8988T (cell line): Measurements from ENCODE around the gene THAP8.
"Not testable (repeated sequence)": the region's sequence is repeated elsewhere in the genome, so short reads cannot be mapped to it uniquely, and the experiment has no call there.

Experiments
- DNase-seq: peaks from one replicate; pipeline ENCODE4 v3.0.0; 2011

THAP8 gene

GRCh38 chr19:36054119-36054732 lies at the start of gene THAP8:
Gene THAP8 (minus strand): TSS chr19:36054285. CDS start chr19:36054217, 68 bp downstream.
- peak; percentile 97 for DNase-seq

GRCh38 chr19:36103040-36103626 lies 49.0 kb upstream of the THAP8 start:
- no peak for DNase-seq

GRCh38 chr19:36101550-36102327 lies 47.7 kb upstream of the THAP8 start:
- no peak for DNase-seq

- DNase-seq, result no peak
Measured at GRCh38 chr19:36100476-36100875, 46.4 kb upstream of the THAP8 start.

- DNase-seq, result no peak
Measured at GRCh38 chr19:36099166-36099785, 45.2 kb upstream of the THAP8 start.

GRCh38 chr19:36097036-36097435 lies 43.0 kb upstream of the THAP8 start:
- DNase-seq, result no peak

- DNase-seq, result no peak
Measured at GRCh38 chr19:36093687-36094086, 39.6 kb upstream of the THAP8 start.

- DNase-seq, result no peak
Measured at GRCh38 chr19:36093146-36093662, 39.1 kb upstream of the THAP8 start.

GRCh38 chr19:36092566-36092965 lies 38.5 kb upstream of the THAP8 start:
- no peak for DNase-seq

GRCh38 chr19:36090910-36091695 lies 37.0 kb upstream of the THAP8 start:
- DNase-seq, result no peak

GRCh38 chr19:36089847-36090246 lies 35.8 kb upstream of the THAP8 start:
- no peak for DNase-seq

GRCh38 chr19:36086326-36086725 lies 32.2 kb upstream of the THAP8 start:
- no peak for DNase-seq

- DNase-seq, result no peak
Measured at GRCh38 chr19:36084231-36085009, 30.3 kb upstream of the THAP8 start.

GRCh38 chr19:36082916-36083315 lies 28.8 kb upstream of the THAP8 start:
- DNase-seq, result no peak

- no peak for DNase-seq
Measured at GRCh38 chr19:36081894-36082293, 27.8 kb upstream of the THAP8 start.

GRCh38 chr19:36081385-36081784 lies 27.3 kb upstream of the THAP8 start:
- DNase-seq, result no peak

GRCh38 chr19:36079389-36079945 lies 25.4 kb upstream of the THAP8 start:
- DNase-seq, result no peak

- DNase-seq, result no peak
Measured at GRCh38 chr19:36073121-36073876, 19.2 kb upstream of the THAP8 start.

GRCh38 chr19:36072081-36072480 lies 18.0 kb upstream of the THAP8 start:
- no peak for DNase-seq

GRCh38 chr19:36068810-36069499 lies 14.9 kb upstream of the THAP8 start:
- not testable (repeated sequence) for DNase-seq
